ENCODE measurements around the gene PEG3.
A peak's percentile ranks its signal among the peaks of the same experiment; 100 is the strongest.

PEG3 gene

DNA sequence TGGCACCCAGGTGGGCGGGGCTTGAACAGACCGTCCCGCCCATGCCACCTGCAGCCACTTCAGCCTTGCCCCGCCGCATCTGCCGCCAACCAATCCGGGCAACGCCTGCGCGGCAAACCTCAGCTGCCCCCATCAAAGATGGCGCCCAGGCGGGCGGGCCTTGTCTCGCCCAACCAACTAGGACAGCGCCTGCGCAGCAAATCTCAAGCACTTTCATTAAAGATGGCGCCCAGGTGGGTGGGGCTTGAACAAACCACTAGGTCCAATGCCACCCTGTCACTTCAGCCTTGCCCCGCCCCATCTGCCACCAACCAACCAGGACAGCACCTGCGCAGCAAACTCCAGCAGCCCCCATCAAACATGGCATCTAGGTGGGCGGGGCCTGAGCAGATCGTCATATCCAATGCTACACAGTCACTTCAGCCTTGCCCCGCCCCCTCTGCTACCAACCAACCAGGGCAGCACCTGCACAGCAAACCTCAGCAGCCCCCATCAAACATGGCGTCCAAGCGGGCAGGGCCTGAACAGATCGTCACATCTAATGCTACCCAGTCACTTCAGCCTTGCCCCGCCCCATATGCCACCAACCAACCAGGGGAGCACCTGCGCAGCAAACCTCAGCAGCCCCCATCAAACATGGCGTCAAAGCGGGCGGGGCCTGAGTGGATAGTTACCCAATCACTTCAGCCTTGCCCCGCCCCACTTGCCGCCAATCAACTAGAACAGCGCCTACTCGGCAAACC, 1.4 kb downstream of the PEG3 start:
- H3K4me3 ChIP-seq (ENCODE audit: low read length) = no peak overlapping the region
- TF ChIP-seq, protein P1, sequence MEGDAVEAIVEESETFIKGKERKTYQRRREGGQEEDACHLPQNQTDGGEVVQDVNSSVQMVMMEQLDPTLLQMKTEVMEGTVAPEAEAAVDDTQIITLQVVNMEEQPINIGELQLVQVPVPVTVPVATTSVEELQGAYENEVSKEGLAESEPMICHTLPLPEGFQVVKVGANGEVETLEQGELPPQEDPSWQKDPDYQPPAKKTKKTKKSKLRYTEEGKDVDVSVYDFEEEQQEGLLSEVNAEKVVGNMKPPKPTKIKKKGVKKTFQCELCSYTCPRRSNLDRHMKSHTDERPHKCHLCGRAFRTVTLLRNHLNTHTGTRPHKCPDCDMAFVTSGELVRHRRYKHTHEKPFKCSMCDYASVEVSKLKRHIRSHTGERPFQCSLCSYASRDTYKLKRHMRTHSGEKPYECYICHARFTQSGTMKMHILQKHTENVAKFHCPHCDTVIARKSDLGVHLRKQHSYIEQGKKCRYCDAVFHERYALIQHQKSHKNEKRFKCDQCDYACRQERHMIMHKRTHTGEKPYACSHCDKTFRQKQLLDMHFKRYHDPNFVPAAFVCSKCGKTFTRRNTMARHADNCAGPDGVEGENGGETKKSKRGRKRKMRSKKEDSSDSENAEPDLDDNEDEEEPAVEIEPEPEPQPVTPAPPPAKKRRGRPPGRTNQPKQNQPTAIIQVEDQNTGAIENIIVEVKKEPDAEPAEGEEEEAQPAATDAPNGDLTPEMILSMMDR (IDR thresholded peaks at IDR 0.05; ENCODE audit: insufficient read depth, low read depth, low read length, missing control alignments) = no peak
- DNase-seq (ENCODE audit: low read depth) = peak; percentile 22

DNA sequence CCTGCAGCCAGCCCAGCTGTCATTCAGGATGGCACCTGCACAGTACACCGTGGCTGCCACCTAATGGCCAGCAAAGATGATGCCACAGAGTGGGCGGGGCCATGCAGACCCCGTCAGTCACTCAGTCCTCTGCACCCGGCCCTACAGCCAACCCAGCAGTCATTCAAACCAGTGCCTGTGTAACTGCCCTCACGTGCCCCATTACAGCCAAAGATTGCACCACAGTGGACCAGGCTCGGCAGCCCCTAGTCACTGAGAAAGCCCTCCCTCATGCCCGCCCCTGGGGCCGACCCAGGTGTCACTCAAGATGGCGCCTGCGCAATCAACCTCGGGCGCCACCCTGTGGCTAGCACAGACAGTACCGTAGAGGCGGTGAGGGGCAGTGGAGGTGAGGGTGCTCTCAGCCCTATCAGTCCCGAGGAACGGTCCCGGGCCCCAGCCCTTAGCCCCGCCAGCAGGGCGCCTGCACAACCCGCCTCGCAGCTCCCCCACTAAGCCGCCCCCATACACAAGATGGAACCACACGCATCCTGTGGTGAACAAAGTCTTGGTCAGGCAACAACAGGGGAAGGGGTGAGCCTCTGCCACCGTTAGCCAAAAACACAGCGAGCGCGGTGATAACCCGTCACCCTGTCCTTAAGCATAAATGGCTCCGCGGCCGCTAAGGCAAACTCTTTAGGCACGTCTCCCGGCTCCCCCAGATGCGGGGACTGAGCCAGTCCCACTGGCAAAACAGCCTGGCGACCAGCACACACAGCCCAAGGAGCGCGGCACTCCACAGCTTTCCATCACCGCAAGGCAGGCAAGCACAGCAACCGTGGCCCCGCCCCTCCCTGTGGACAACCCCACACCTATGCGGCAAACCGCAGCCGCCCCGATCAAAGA, 2.3 kb downstream of the PEG3 start:
- TF ChIP-seq, protein P1 (IDR thresholded peaks at IDR 0.05; ENCODE audit: insufficient read depth, low read depth, low read length, missing control alignments) = no peak

DNA sequence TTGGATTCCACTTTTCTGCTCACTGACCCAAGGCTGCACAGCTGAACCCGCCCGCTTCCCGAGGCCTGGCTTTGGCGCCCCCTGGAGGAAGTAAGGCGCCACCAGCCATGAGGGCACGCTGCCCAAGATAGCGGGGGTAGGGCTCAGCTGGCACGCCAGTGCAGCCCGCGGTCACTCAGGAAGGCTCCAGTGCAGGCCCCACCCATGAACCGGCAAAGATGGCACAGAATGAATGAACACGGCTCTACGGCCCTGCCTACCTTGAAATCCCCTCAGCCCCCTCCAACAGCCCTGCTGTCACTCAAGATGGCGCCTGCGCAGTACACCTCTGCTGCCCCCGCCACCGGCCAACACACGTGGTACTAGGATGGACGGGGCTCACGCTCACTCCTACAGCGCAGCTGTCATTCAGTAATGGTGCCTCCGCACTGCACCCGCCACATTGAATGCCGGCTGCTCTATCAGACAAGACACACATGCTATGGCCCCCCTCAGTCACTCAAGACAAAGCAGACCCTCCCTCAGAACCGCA, 3.0 kb downstream of the PEG3 start:
- DNase-seq (ENCODE audit: low read depth) = no peak
- TF ChIP-seq, protein P1 (IDR thresholded peaks at IDR 0.05; ENCODE audit: insufficient read depth, low read depth, low read length, missing control alignments) = no peak
- no peak overlapping the region for H3K4me3 ChIP-seq (ENCODE audit: low read length)

More for the DNA sequence above, 2.3 kb downstream of the PEG3 start:
- no peak for DNase-seq (ENCODE audit: low read depth)
- H3K4me3 ChIP-seq (ENCODE audit: low read length) = no peak overlapping the region

DNA sequence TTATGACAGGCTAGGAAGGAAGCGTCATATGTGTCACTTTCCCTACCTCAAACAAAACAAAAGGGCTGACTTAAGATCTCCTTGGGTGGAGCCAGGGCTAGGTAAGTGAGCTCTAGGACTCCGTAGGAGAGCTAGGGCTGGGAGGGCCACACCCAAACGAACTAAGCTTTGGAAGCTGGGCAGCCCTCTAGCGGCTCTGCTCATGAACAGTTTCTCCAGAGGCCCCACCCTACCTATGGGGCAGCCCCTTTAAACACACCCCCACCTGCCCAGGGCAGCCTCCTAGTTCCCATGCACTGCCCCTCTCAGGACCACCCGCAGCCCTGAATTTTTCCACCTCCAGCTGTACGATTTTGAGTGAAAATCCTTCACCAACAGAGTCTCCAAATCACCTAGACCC, 3.5 kb downstream of the PEG3 start:
- DNase-seq (ENCODE audit: low read depth) = no peak
- H3K4me3 ChIP-seq (ENCODE audit: low read length) = no peak overlapping the region
- TF ChIP-seq, protein P1 (IDR thresholded peaks at IDR 0.05; ENCODE audit: insufficient read depth, low read depth, low read length, missing control alignments) = no peak

GRCh38 chr19:56836059-56836458, 4.5 kb downstream of the PEG3 start:
- no peak overlapping the region for H3K4me3 ChIP-seq (ENCODE audit: low read length)
- DNase-seq (ENCODE audit: low read depth) = no peak
- TF ChIP-seq, protein P1 (IDR thresholded peaks at IDR 0.05; ENCODE audit: insufficient read depth, low read depth, low read length, missing control alignments) = no peak

- no peak overlapping the region for H3K4me3 ChIP-seq (ENCODE audit: low read length)
- TF ChIP-seq, protein P1 (IDR thresholded peaks at IDR 0.05; ENCODE audit: insufficient read depth, low read depth, low read length, missing control alignments) = no peak
- DNase-seq (ENCODE audit: low read depth) = no peak
Observed at GRCh38 chr19:56835401-56835800, 5.1 kb downstream of the PEG3 start.
